NCI-H1417 treated with DMSO at 0.1 percent for 48 hours (cell line): ENCODE measurements around the gene RRBP1.

Experiments
- DNase-seq: peaks from one replicate; lab custom pipeline; 2025; lab: John Stamatoyannopoulos, UW

The RRBP1 gene

GRCh38 chr20:17682103-17682888 is at the start of gene RRBP1:
Gene RRBP1 (minus strand): TSS chr20:17682242. CDS start chr20:17660507, 21,735 bp downstream.
- DNase-seq, result peak; percentile 91

- no peak for DNase-seq
These were observed 49.2 kb upstream of the RRBP1 start for GRCh38 chr20:17731233-17731632.

DNA sequence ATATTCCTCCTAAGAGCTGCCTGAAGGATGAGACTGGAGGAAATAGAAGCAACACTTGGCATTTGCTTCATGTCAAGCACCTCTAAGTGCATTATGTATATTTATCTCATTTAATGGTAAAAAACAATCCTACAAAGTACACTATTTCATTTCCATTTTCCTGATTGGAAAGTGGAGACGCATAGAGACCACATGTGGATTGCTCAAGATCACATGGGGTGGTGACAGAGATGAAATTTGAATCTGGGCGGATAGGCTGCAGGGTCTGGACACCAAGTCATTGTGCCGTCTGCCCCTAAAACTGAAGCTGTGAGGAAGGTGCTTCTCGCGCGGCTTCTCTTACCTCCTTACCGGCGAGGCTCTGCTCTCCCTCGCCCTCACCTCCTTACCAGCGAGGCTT is 48.0 kb upstream of the RRBP1 start:
- no peak for DNase-seq

GRCh38 chr20:17728074-17728473 is 46.0 kb upstream of the RRBP1 start:
- no peak for DNase-seq

DNA sequence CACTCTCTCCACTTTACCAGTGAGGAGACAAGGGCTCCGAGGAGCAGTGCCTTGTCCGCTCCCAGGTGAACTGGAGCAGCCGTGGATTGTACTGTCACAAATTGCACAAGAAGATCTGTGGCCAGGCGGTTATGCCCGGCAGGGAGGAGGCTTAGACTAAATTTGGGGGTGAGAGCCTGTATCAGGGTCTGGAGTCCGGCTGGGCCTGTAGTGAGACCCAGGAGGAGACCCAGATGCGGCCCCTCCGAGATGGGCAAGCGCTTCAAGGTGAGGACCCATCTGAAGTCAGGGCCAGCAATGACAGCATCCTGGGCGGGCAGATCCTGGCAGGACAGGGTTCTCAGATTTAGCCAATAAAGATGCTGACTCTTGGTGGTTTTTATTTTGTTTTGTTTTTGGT is 45.3 kb upstream of the RRBP1 start:
- DNase-seq, result no peak

GRCh38 chr20:17726902-17727301 is 44.9 kb upstream of the RRBP1 start:
- no peak for DNase-seq

- peak; percentile 10 for DNase-seq
These were observed 43.2 kb upstream of the RRBP1 start for GRCh38 chr20:17725094-17725835.

GRCh38 chr20:17723301-17723691 is 41.3 kb upstream of the RRBP1 start:
- no peak for DNase-seq

DNA sequence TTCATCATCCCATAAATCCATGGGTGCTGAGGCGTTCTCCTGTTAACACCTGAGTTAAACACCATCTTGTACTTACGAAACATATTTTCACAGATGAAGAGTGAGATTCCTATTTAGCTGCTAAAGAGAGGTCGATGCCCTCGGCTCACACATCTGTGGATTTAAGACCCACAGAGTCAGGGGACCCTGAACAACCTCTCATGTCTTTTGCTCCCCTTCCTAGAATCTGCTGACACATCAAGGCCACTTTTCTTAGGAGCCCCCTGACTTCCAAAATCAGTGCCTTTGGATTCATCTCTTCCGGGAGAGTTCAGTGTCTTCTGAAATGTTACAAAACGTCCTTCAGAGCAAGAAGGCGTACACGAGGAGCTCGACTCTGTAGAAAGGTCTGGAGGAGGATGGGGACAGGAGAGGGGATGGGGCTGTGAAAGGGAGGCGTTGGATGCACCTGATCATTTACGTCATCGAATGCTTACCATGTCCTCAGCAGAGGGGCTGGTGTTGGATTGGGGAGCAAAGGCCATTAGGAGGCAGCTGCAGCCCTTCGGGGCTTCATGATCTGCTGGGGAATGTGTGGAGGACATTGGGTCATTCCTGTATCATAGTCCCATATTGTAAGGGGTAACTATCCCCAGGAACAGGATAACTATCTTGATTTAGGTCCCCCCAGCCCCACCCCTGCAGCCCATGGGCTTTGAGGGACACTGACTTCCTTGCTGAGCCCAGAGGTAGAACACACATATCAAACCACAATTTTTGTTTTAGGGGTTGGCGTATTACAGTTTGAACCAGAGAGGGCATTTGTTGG is 40.7 kb upstream of the RRBP1 start:
- no peak for DNase-seq

DNA sequence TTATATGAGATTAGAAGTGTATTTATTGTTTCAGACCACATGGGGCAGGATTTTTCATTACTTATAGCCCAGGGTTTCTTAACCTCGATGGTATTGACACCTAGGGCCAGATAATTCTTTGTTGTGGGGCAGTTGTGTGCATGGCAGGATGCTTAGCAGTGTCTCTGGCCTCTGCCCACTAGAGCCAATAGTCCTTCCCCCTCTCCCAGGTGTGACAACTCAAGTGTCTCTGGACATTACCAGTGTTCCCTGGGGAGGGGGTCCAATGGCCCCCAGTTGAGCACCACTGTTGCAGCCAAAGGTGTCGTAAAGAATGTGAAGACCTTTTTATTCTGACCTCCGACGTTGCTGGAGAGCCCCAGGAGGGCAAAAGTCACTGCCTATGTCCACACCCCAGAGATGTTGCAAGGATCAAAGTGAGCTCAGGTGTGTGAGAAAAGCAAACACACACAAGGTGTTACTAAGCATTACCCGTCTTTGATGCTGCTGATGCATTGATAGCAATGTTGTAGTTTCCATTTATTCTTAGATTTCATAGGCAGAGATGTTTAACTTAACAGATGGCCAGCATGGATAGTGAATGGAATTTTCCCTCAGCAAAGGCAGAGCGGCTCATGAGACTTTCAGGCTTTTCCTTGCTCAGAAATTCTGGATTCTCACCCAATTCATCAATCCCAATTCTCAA is 39.9 kb upstream of the RRBP1 start:
- DNase-seq, result no peak

DNA sequence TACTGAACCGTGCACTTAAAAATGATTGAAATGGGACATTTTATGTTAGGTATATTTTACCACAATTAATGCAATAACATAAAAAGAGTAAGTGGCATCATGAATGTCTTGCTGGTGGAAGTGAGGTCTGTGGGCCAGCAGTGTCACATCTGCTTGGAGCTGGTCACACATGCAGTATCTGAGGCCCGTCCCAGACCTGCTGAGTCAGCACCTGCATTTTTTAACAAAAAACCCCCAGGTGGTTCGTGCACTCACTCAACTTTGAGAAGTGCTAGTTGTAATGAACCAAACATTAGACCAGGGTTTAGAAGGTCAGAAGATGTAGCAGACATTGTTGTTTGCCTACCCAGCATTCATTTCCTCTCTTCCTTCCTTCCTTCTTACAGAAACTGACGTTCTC is 38.7 kb upstream of the RRBP1 start:
- DNase-seq, result no peak

- DNase-seq, result no peak
These were observed 34.3 kb upstream of the RRBP1 start for GRCh38 chr20:17716331-17716730.

- DNase-seq, result no peak
These were observed 33.0 kb upstream of the RRBP1 start for GRCh38 chr20:17715075-17715474.

DNA sequence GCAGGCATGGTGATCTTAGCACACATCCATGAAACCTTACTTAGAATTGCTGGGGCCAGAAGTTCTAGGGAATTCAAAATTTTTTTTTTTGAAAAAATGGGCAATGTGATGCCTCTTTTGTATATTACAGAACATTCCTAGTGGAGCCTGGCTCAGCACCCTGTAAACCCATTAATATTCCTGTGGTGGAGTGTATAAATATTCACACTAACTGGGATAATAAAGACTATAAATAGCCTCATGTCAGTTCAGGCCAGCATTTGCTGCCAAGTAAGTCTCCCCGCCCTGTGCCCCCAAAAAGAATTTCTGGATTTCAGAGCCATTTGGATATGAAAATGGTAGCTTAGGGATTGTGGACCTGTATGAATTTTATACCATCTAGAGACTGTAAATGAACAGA is 32.6 kb upstream of the RRBP1 start:
- no peak for DNase-seq

- no peak for DNase-seq
These were observed 30.7 kb upstream of the RRBP1 start for GRCh38 chr20:17712708-17713107.

- DNase-seq, result no peak
These were observed 30.2 kb upstream of the RRBP1 start for GRCh38 chr20:17712201-17712600.

- no peak for DNase-seq
These were observed 29.2 kb upstream of the RRBP1 start for GRCh38 chr20:17711267-17711627.

DNA sequence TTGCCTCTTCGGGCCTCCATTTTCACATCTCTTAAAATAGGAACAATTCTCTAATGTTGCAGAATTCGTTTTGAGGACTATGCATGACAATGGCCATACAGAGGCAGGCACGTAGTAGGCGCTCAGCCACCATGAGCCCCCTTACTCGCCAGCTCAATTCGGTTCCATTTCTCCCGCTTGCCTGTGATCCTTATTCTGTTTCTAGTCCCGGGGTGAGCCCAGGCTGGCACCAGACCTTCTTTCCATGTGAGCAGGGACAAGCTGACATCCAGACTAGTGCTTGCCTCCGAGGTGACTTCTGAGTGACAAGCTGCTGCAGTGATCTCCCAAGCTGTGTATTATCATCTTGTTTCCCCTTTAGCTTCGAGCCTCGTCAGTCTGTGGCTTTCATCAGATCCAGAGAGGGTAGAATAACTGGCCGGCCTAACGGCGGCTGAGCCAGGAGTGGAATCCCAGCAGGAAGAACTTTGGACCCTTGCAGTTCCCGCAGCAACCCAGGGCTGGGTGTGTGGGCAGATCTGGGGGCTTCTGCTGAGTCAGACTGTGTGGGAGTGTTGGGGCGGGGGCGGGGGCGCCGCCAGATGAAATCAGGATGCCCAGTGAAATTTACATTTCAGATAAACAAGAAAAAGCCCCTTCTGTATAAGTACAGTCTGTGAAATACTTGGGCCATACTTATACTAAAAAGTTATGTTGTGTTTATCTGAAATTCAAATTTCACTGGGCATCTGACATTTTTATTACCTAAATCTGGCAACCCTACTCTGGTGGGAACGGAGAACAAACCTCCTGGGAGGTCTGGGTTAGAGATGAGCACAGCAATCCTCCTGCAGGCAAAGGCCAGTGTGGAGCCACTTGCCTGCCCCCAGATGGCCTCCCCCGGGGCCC is 28.6 kb upstream of the RRBP1 start:
- no peak for DNase-seq

DNA sequence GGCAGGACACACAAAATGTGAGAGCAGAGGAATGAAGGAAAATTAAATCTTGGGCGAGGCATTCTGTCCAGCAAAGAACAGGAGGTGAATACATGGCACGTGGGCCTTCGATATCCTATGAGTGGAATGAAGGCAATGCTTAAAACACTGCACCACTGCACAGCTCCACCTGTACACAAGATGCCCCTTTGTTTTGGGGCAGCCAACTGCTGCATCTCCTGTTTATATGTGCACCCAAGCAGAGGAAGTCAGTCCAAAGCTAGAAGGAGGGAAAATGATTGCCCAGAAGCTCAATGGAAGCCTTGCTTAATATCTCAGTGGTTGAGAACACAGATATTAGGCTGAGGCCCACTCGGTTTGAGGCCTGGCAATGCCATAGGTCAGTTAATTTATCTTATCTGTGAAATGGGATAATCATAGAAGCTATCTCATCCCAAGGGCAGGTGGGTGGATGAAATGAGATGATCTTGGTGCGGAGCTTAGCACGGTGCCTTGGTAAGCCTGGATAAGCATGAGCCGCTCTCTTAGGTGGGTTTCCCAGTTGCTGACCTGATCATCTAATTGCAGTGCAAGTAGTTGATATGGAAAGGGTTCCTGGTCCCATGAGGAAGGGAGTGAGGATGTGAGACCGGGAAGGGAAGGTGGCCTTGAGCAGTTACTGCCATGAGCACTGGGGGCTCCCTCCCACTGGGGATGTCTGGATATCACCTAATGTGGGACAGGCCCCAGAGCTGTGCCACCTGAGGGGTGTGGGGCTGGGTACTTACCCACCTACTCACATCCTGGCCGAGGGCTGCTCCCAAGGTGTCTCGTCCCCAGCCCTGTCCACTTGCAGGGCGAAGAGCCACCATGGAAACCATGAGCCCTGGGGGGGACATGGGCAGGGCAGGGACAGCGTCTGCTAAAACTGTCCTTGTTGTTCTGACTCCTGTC is 27.6 kb upstream of the RRBP1 start:
- DNase-seq, result no peak
